ENCODE measurements around the gene LRTM1. TPM values are rescaled to one million over a fixed set of nuclear protein-coding genes. Genes with fewer than 3 reads are reported as not detected.

LRTM1 gene
- total RNA-seq, 1 experiment from 2014 or later: not detected

- TF ChIP-seq REST (IDR thresholded peaks at IDR 0.05; ENCODE audit: low read depth): no peak
- TF ChIP-seq ATF3 (IDR thresholded peaks at IDR 0.05): no peak
- no peak for TF ChIP-seq CEBPB (IDR thresholded peaks at IDR 0.05; ENCODE audit: low read depth)
- no peak for TF ChIP-seq RAD21 (IDR thresholded peaks at IDR 0.05; ENCODE audit: low read depth)
- no peak for TF ChIP-seq CBX3 (IDR thresholded peaks at IDR 0.05; ENCODE audit: low read depth)
- no peak for TF ChIP-seq JUND (IDR thresholded peaks at IDR 0.05)
Measured at GRCh38 chr3:54901906-54902685, 25.8 kb downstream of the LRTM1 start (continued).

- POLR2A ChIA-PET: no interaction called here
- CTCF ChIA-PET: no interaction called here
- ATAC-seq: no peak
- no TSS peak for BruUV-seq (replicated peaks)
- H3K9ac ChIP-seq (ENCODE audit: low read length): no peak overlapping the region
- H3K4me1 ChIP-seq (ENCODE audit: control insufficient read depth in 1 of 2, insufficient read depth in 2 of 2, low read length in 2 of 2): no peaks in the 10 kb centered on the region
- no peaks in the 10 kb centered on the region for H4K20me1 ChIP-seq (ENCODE audit: insufficient read depth)
- RAD21 ChIA-PET (ENCODE audit: low non-redundant PET in 1 of 2, low total read pairs in 2 of 2, uncharacterized antibody in 2 of 2, unreplicated experiment in 2 of 2): no interaction called here
- DNase-seq (ENCODE audit: low read depth, low spot score): no peak
- no peaks in the 10 kb centered on the region for H3K9me2 ChIP-seq (ENCODE audit: insufficient read depth)
- H2AFZ ChIP-seq (ENCODE audit: low read depth, low read length, poor library complexity, severe bottlenecking): no peak overlapping the region
- intact Hi-C loops (cut with micrococcal nuclease): no loop called here
- H3K4me3 ChIP-seq (replicated peaks in 1 of 2; ENCODE audit: low read depth in 1 of 2, low read length in 2 of 2): no peak overlapping the region
- no peaks in the 10 kb centered on the region for H3K27me3 ChIP-seq (ENCODE audit: insufficient read depth, low read length)
- peaks cover 0 to 5% of the 10 kb centered on the region in 2 experiments; a peak in 2 of 4 replicates for H3K9me3 ChIP-seq (ENCODE audit: control insufficient read depth in 1 of 2, insufficient read depth in 1 of 2, low read depth in 1 of 2, low read length in 2 of 2)
- no peaks in the 10 kb centered on the region for H3K36me3 ChIP-seq (ENCODE audit: control insufficient read depth in 1 of 2, insufficient read depth in 2 of 2, low read length in 2 of 2)
- no peaks in the 10 kb centered on the region for H3K79me2 ChIP-seq (ENCODE audit: insufficient read depth, low read length)
- H3K27ac ChIP-seq (ENCODE audit: low read depth, low read length): no peak overlapping the region
- H3K4me2 ChIP-seq (ENCODE audit: low read length): no peak overlapping the region
- TF ChIP-seq SIN3A (IDR thresholded peaks at IDR 0.05; ENCODE audit: low read depth) (no peak), EZH2phosphoT487 (IDR thresholded peaks at IDR 0.05; ENCODE audit: borderline replicate concordance) (no peak), ELF1 (IDR thresholded peaks at IDR 0.05; ENCODE audit: borderline replicate concordance, low read depth) (no peak), TCF7L2 (IDR thresholded peaks at IDR 0.05; ENCODE audit: borderline replicate concordance, extremely low read depth, insufficient read depth, insufficient read length) (no peak), ZNF274 (IDR thresholded peaks at IDR 0.05; ENCODE audit: low read depth, low read length) (no peak), EZH2 (IDR thresholded peaks at IDR 0.05) (no peak), EGR1 (IDR thresholded peaks at IDR 0.05; ENCODE audit: low read depth) (no peak), ATF3 (IDR thresholded peaks at IDR 0.05) (no peak), SRF (IDR thresholded peaks at IDR 0.05; ENCODE audit: low read depth) (no peak), CTCF (IDR thresholded peaks at IDR 0.05 in 2 of 3, conservative IDR thresholded peaks at IDR 0.05 in 1 of 3; ENCODE audit: borderline replicate concordance in 1 of 3, insufficient read depth in 1 of 3, low read depth in 2 of 3, low read length in 2 of 3) (no peak), POLR2AphosphoS5 (IDR thresholded peaks at IDR 0.05; ENCODE audit: low read depth, low read length) (no peak)
Measured at GRCh38 chr3:54900838-54901591, 26.8 kb downstream of the LRTM1 start.

All from HCT116 (cell line).